Left colon (tissue), 2 donors: Measurements from ENCODE around the gene IGSF6. TPM values are rescaled to one million over a fixed set of nuclear protein-coding genes. Genes with fewer than 3 reads are reported as not detected.
"Not testable (repeated sequence)": the region's sequence is repeated elsewhere in the genome, so short reads cannot be mapped to it uniquely, and the experiment has no call there.

Source experiments
- ATAC-seq: fragments of 200-7000 bp; cut with Tn5 transposase; one replicate; pipeline ENCODE4 v1.9.1; 2020; ENCODE audit warnings: mild to moderate bottlenecking, moderate library complexity
- DNase-seq, 2 donors: peaks; one replicate each; pipeline ENCODE4 v3.0.0-alpha.2; 2020
- intact Hi-C, 2 donors: fragments of 100-400 bp; cut with DNase I in 1 of 2; cut with micrococcal nuclease in 1 of 2; formaldehyde crosslinking; loops; one replicate each; pipeline versions ENCODE4 v1.11.2 to v1.14.0; 2022; cut with DNase I, micrococcal nuclease
- total RNA-seq, 2 donors: library from RNA; stranded (reverse); fragmentation: NEBNext Ultra II Directional; extraction: Animal tissue kit (Norgen Biotek cat#: 25700); gene quantifications; one replicate each; pipeline ENCODE4 v1.2.1, GENCODE V29; 2021
- donor health status: DM: no; HTN: no; CAD: no.
- donor health status: DM: yes; HTN: yes; CAD: no.

Gene IGSF6
- total RNA-seq, 2 donors from 2014 or later = 1.1 to 5.2 TPM

DNA sequence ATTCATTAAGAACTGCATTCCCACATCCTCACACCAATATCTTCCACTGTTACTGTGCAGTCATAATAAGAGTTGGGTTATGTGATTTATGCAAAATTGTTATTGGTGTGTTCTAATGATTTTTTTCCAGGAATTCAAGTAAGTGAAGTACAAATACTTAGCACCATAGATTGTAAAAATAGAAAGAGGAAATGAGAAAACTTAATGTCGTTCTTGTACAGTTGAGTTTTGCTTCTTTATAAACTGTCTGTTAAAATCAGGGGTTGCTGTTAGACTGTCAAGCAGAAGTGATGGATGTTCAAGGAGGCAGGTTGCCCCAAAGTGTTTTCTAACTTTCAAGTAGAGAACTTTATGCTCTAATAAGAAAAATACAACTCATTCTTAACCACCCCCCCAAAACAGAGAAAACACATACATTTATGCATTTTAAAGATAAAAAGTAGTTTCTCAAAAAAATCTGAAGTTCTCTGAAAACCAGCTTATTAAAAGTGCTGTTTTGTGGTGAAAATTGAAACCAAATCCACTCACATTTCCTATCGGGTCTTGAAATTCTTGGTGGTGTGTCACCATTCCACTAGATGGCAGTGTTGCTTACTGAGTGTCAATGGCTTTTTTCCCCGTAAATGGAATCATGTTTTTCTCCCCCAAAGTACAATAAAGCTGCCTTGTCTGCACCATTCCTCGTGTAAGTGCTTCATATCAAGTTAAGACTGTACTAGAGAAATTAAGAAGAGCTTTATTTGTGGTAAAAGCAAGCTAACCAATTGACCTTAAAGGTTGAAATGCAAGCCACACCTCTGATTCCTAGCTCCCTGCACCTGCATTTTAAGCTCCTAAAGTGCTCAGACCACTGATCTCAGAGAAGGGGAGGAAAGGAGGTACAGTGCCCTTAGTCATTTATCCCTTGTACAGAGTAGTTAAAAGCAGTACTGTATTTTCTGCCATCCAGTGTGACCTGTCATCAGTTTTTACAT, 4.7 kb upstream of the IGSF6 start:
- DNase-seq (no peak), ATAC-seq (peak; percentile 41)
- intact Hi-C loops = loop anchor here in 1 of 2 donors (5.0 kb wide), 1 partner anchor 50 kb away; no protein-coding TSS in a partner anchor

- ATAC-seq (no peak), DNase-seq (no peak)
- intact Hi-C loops = loop anchor here in 1 of 2 donors (5.0 kb wide), 1 partner anchor 52 kb away; no protein-coding TSS in a partner anchor
These were observed 2.5 kb upstream of the IGSF6 start for GRCh38 chr16:21654881-21655280.

DNA sequence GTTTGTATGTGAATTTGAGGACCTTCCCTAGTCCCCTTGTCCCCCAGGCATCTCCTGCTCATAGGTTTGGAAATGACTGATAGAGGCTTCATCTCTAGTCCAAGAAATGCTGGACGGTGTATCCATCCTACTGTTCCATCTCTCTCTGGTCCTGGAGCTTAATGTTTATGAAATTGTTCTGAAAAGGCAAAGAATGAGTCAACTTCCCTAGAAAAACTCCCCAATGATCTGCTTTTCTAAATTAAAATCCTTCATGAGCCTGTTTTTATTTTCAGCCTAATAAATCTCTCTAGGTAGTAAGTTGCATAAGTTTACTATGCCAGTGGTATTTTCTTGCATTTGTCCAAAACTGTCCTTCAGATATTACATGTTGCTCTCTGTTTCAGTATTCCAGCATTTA, 2.1 kb upstream of the IGSF6 start:
- intact Hi-C loops = no loop called here
- ATAC-seq (no peak), DNase-seq (no peak)

- ATAC-seq (no peak), DNase-seq (no peak)
- intact Hi-C loops = no loop called here
These were observed 1.2 kb upstream of the IGSF6 start for GRCh38 chr16:21653571-21653970.

DNA sequence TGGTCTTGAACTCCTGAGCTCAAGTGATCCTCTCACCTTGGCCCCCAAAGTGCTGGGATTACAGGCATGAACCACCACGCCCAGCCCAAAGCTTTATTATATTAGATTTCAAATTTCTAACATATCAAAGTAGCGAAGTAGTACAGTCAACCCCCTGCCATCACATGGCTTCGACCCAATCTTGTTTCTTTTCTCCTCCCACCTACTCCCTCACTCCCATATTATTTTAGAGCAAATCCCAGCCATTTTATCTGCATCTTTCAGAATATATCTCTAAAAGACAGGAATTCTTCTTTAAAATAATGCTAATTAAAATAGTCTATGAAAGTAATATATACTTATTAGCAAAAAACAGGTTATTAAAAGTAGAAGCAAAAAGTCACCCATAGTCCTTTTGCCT, 893 bp downstream of the IGSF6 start:
- ATAC-seq (no peak), DNase-seq (no peak)
- intact Hi-C loops = no loop called here

GRCh38 chr16:21650521-21650920, 1.9 kb downstream of the IGSF6 start:
- intact Hi-C loops = no loop called here
- DNase-seq (no peak), ATAC-seq (no peak)

DNA sequence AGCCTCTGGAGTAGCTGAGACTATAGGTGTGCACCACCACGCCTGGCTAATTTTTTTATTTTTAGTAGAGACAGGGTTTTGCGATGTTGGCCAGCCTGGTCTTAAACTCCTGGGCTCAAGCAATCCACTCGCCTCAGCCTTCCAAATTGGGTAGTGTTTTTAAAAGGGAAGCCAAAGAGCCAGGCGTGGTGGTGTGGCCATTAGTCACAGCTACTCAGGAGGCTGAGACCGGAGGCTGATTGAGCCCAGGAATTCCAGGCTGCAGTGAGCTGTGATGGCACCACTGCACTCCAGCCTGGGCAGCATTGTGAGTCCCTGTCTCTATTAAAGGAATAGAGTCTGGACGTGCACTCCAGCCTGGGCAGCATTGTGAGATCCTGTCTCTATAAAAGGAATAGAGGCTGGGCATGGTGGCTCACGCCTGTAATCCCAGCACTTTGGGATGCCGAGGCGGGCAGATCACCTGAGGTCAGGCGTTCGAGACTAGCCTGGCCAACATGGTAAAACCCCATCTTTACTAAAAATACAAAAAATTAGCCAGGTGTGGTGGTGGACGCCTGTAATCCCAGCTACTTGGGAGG, 2.5 kb downstream of the IGSF6 start:
- DNase-seq, intact Hi-C loops, ATAC-seq: not testable (repeated sequence)

DNA sequence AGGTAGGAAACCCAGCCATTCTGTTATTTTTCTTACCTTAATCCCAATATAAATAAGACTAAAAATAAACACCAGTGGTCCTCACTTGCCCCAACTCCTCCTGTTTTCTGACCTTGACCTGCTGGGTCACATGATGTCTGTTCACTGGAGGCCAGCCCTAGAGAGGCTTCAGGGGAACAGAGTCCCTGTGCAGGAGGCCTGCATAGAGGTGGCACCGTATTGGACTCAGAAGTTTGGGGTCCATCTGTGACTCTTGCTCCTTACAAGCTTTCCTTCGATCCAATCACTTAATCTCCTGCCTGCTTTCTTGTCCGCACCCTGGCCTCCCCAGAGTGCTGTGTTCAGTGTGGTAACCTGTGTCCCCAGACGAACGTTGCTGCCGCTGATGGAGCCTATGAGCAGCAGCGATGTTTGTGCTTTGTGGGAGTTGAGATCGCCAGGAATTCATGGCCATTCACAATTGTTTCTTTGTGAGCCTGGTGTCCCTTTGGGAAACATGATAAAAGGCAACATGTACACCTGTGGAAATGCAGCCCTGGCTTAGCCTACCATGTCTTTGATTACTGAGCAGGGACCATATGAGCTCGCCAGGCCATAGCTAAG, 4.7 kb downstream of the IGSF6 start:
- intact Hi-C loops = no loop called here
- ATAC-seq = no peak

GRCh38 chr16:21646721-21647561, 5.5 kb downstream of the IGSF6 start:
- DNase-seq = peak in 1 of 2 donors; percentile 32
- intact Hi-C loops = no loop called here
- peak; percentile 37 for ATAC-seq

More for the DNA sequence above, 4.7 kb downstream of the IGSF6 start:
- DNase-seq = no peak

DNA sequence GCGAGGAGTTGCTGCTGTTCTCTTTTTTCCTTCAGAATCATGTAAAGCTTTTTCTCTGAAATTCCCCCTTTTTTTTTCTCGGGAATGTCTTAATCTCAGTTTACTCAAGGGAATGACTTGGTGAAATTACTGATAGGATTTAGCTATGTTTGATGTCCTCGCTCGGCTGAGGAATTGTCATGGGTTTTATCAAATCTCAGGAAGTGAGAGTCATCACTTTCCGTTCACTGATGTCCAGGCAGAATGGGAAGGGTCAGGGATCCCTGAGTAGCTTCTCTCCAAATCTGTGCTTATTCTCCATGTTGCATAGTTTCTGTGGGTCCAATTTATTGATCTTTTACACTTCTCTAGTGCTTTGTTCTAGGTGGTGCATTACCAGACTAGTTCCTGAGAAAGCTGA, 6.3 kb downstream of the IGSF6 start:
- intact Hi-C loops = no loop called here
- DNase-seq = no peak
- ATAC-seq = no peak

DNA sequence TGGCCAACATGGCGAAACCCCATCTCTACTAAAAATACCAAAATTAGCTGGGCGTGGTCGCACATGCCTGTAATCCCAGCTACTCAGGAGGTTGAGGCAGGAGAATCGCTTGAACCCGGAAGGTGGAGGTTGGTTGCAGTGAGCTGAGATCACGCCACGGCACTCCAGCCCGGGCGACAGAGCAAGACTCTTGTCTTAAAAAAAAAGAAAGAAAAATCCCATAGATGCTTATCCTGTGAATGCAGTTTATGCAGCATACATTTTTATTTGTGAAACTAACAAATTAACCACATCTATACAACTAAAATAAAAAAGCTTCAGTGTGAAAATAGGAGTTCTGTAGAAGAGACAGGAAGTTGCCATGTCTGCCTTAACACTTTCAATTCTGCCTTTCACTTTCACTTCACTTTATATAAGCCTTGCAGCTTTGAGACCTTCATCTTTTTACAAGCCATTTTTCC, 7.1 kb downstream of the IGSF6 start:
- DNase-seq (no peak), ATAC-seq (peak; percentile 53)
- intact Hi-C loops = no loop called here

DNA sequence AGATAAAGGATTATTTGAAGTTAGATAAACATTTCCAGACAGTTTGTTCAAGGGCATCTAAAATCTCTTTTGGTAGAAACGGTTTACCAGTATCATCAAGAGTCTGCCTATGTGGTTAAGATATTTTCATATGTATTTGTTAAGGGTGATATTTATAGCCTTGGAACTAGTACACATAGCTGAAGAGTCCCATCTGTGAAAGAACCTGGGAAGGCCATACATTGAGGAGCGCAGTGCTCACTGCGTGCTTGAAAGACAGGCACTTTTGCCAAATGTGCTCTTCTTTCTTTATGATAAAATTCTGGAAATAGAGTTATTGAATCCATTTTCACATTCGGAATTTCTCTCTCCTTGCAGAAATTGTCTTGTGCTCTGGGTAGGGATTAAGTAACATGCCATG, 7.7 kb downstream of the IGSF6 start:
- no peak for DNase-seq
- intact Hi-C loops = no loop called here
- no peak for ATAC-seq

DNA sequence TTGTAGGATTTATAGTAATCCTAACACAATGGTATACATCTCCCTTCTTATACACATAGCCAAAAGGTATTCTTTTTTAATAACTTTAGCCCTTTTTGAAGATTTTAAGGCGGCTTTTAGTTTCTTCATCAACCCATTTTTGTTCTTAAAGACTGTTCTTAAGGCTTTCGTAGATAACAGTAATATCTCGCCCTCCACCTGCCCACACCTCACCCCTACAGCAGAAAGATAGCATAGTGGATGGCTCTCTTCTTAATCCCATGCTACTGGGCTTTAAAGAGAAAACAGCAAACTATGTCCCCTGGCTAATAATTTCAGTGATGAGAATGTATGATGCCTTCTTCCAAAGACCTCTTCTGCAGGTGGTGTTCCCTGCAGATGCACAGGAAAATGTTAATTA, 8.6 kb downstream of the IGSF6 start:
- no peak for DNase-seq
- ATAC-seq = no peak
- intact Hi-C loops = no loop called here

- DNase-seq (no peak), ATAC-seq (no peak)
- intact Hi-C loops = no loop called here
These were observed 9.5 kb downstream of the IGSF6 start for GRCh38 chr16:21642861-21643260.

DNA sequence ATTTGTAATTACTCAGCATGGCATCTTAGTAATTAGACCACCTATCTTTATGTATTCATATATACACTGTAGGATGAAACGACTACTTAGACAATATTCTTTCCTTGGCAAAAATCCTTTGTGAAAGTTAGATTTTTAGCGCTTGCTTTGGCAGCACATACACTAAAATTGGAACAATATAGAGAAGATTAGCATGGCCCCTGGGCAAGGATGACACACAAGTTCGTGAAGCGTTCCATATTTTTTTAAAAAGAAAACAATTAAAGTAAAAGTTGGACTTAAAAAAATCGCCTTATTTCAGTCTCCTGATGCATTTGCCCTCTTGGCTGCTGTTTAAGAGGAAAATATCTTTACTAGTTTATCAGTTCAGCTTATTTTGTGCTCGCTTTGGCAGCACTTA, 10.5 kb downstream of the IGSF6 start:
- intact Hi-C loops = no loop called here
- ATAC-seq = no peak
- no peak for DNase-seq

- intact Hi-C loops = no loop called here
- DNase-seq (no peak), ATAC-seq (no peak)
These were observed 12.9 kb downstream of the IGSF6 start for GRCh38 chr16:21639493-21639892.

- ATAC-seq = peak; percentile 31
- DNase-seq = no peak
These were observed 13.8 kb downstream of the IGSF6 start for GRCh38 chr16:21638573-21638975.

DNA sequence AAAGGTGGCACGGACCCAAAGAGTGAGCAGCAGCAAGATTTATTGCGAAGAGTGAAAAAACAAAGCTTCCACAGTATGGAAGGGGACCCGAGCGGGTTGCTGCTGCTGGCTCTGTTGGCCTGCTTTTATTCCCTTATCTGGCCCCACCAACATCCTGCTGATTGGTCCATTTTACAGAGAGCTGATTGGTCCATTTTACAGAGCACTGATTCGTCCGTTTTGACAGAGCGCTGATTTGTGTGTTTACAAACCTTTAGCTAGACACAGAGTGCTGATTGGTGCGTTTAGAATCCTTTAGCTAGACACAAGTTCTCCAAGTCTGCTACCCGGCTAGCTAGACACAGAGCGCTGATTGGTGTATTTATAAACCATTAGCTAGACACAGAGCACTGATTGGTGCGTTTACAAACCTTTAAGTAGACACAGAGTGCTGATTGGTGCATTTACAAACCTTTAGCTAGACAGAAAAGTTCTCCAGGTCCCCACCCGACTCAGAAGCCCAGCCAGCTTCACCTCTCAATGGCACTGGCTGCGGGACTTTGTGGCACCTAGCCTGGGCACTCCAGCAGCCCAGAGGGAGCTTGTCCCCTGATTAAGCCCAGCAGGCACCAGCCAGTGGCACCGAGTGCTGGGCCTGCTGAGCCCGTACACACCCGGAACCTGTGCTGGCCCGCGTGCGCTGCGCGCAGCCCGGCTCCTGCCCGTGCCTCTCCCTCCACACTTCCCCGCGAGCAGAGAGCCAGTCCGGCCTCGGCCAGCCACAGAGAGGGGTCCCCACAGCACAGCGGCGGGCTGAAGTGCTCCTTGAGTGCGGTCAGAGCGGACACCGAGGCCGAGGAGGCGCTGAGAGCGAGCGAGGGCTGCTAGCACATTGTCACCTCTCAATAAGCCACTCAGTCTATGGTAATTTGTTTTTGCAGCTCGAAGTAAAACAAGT, 15.1 kb downstream of the IGSF6 start:
- ATAC-seq (no peak), DNase-seq (no peak)
- intact Hi-C loops = no loop called here

More at GRCh38 chr16:21638573-21638975, 13.8 kb downstream of the IGSF6 start:
- intact Hi-C loops = no loop called here
